Mesendoderm (in vitro differentiated cells): ENCODE measurements around the gene APBA1.

Source experiments
- DNase-seq: peaks from one replicate; pipeline ENCODE4 v3.0.0; 2013
- H2AK5ac ChIP-seq: 2 replicates; pipeline ENCODE4 v1.6.1; 2013; ENCODE audit warnings: low read length, inconsistent platforms
- H2BK120ac ChIP-seq: 2 replicates; pipeline ENCODE4 v1.6.1; 2013; ENCODE audit warnings: low read depth, mild to moderate bottlenecking, low read length, moderate library complexity, mixed read lengths
- H2BK15ac ChIP-seq: replicated peaks from 2 replicates; pipeline ENCODE4 v1.6.1; 2013; ENCODE audit warnings: low read depth, mild to moderate bottlenecking, moderate library complexity
- H2BK5ac ChIP-seq: 2 replicates; pipeline ENCODE4 v1.6.1; 2013; ENCODE audit warnings: low read length, inconsistent platforms
- H3K18ac ChIP-seq: 2 replicates; pipeline ENCODE4 v1.6.1; 2013; ENCODE audit warnings: mild to moderate bottlenecking, low read length, mixed read lengths
- H3K23ac ChIP-seq: one replicate; pipeline ENCODE4 v1.6.1; 2013; ENCODE audit warnings: low read length
- H3K27ac ChIP-seq: 2 replicates; pipeline ENCODE4 v1.5.1; 2013; ENCODE audit warnings: low read depth, mild to moderate bottlenecking, inconsistent platforms, low read length, moderate library complexity
- H3K27me3 ChIP-seq: 2 replicates; pipeline ENCODE4 v1.6.1; 2013; ENCODE audit warnings: low read length, control low read depth, mild to moderate bottlenecking, inconsistent platforms; ENCODE audit not compliant: insufficient read depth, poor library complexity
- H3K36me3 ChIP-seq: 2 replicates; pipeline ENCODE4 v1.6.1; 2013; ENCODE audit warnings: low read length, inconsistent platforms; ENCODE audit not compliant: control insufficient read depth, insufficient read depth
- H3K4ac ChIP-seq: one replicate; pipeline ENCODE4 v1.6.1; 2013; ENCODE audit warnings: low read depth, mild to moderate bottlenecking, low read length, moderate library complexity
- H3K4me1 ChIP-seq: 2 replicates; pipeline ENCODE4 v1.6.1; 2013; ENCODE audit warnings: low read depth, low read length, inconsistent platforms; ENCODE audit not compliant: control insufficient read depth
- H3K4me2 ChIP-seq: 2 replicates; pipeline ENCODE4 v1.6.1; 2013; ENCODE audit warnings: low read length
- H3K4me3 ChIP-seq: 2 replicates; pipeline ENCODE4 v1.5.1; 2013; ENCODE audit warnings: mild to moderate bottlenecking, low read length
- H3K56ac ChIP-seq: one replicate; pipeline ENCODE4 v1.6.1; 2013; ENCODE audit warnings: low read length
- H3K79me1 ChIP-seq: 2 replicates; pipeline ENCODE4 v1.6.1; 2013; ENCODE audit warnings: low read length, inconsistent platforms
- H3K79me2 ChIP-seq: 2 replicates; pipeline ENCODE4 v1.6.1; 2013; ENCODE audit warnings: mild to moderate bottlenecking, low read length; ENCODE audit not compliant: control insufficient read depth, insufficient read depth
- H3K9ac ChIP-seq: 2 replicates; pipeline ENCODE4 v1.6.1; 2013; ENCODE audit warnings: low read length, inconsistent platforms
- H4K5ac ChIP-seq: one replicate; pipeline ENCODE4 v1.6.1; 2013; ENCODE audit warnings: low read length
- H4K8ac ChIP-seq: one replicate; pipeline ENCODE4 v1.6.1; 2013; ENCODE audit warnings: low read depth, mild to moderate bottlenecking, control low read depth, low read length, moderate library complexity
- WGBS: extraction: QIAGEN DNeasy Blood & Tissue Kit; methylation state at CpG from one replicate; pipeline ENCODE4 v1.1.7; 2013; ENCODE audit warnings: low lambda C conversion rate, missing lambda C conversion rate; ENCODE audit not compliant: insufficient coverage; ENCODE audit errors: extremely low coverage; 5-methylcytosine and 5-hydroxymethylcytosine counted together

APBA1 gene

DNA sequence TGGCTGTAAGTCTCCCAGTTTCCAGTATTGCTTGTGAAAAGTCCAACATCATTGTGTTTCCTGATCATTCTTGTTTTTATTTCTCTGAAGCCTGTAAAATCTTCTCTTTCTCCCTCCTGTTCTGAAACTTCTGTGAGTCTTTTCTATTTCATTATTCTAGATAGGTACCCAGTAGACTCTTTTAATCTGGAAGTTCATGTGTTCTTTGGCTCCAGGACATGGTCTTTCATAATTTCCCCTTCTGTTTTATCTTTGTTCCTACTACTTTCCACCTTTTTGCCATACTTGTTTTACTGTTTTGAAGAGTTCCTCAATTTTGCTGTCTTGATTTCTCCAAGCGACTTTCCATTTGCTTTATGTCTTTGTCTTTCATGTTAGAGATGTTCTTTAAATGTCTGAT is 168.1 kb downstream of the APBA1 start:
- no CpG with 5 or more reads among the region's 1 CpG for WGBS
- H2BK5ac ChIP-seq, result no peak overlapping the region
- no peaks in the 10 kb centered on the region for H3K27me3 ChIP-seq
- no peak overlapping the region for H3K4me2 ChIP-seq
- no peak overlapping the region for H2BK15ac ChIP-seq
- H4K8ac ChIP-seq, result no peak overlapping the region
- H3K27ac ChIP-seq, result no peak overlapping the region
- no peak overlapping the region for H3K18ac ChIP-seq
- H3K36me3 ChIP-seq, result no peaks in the 10 kb centered on the region
- H2AK5ac ChIP-seq, result no peak overlapping the region
- no peak overlapping the region for H4K5ac ChIP-seq
- no peak overlapping the region for H3K9ac ChIP-seq
- no peak overlapping the region for H3K23ac ChIP-seq
- H3K4me1 ChIP-seq, result peaks cover 8% of the 10 kb centered on the region
- no peak for DNase-seq
- no peak overlapping the region for H3K56ac ChIP-seq
- H3K79me1 ChIP-seq, result no peaks in the 10 kb centered on the region
- no peak overlapping the region for H3K4me3 ChIP-seq
- H3K79me2 ChIP-seq, result no peaks in the 10 kb centered on the region
- no peak overlapping the region for H2BK120ac ChIP-seq
- H3K4ac ChIP-seq, result no peak overlapping the region

DNA sequence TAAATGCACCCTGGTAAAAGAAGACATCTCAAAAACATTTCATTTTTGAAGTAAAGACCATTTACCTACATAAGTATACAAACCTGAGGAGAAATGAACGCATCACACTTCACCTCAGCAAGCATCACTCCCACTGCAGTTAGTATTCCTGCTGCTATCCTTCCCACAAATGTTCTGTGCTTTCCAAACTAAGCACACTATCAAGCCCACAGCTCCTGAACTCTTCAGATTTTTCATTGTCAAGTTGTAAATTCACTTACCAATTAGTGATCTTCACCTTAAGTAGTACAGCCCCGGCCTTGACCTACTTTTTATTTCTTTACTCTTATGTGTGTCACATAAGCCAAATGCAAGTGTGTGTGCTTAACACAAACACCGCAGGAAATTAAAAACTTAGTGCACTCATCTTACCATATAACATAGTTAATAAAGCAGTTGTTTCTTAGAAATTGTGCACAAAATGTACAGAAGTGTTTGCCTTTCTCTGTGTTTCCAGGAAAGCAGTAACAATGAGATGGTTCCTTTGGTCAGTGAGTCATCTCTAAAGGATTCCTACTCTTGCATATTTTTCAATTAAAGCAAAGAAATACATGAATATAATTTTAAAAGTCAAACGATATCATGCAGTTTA is 169.4 kb downstream of the APBA1 start:
- H3K27ac ChIP-seq, result no peak overlapping the region
- H2BK5ac ChIP-seq, result no peak overlapping the region
- no peaks in the 10 kb centered on the region for H3K79me2 ChIP-seq
- no peak overlapping the region for H3K4me3 ChIP-seq
- WGBS, result no CpG with 5 or more reads among the region's 4 CpGs
- no peak overlapping the region for H3K18ac ChIP-seq
- H3K4ac ChIP-seq, result no peak overlapping the region
- no peak overlapping the region for H3K9ac ChIP-seq
- H4K5ac ChIP-seq, result no peak overlapping the region
- H2AK5ac ChIP-seq, result no peak overlapping the region
- H2BK120ac ChIP-seq, result no peak overlapping the region
- H2BK15ac ChIP-seq, result no peak overlapping the region
- no peak overlapping the region for H3K4me2 ChIP-seq
- no peaks in the 10 kb centered on the region for H3K36me3 ChIP-seq
- no peak overlapping the region for H3K23ac ChIP-seq
- no peaks in the 10 kb centered on the region for H3K27me3 ChIP-seq
- H4K8ac ChIP-seq, result no peak overlapping the region
- H3K56ac ChIP-seq, result no peak overlapping the region
- peaks cover 8% of the 10 kb centered on the region for H3K4me1 ChIP-seq
- H3K79me1 ChIP-seq, result no peaks in the 10 kb centered on the region
- DNase-seq, result no peak

DNA sequence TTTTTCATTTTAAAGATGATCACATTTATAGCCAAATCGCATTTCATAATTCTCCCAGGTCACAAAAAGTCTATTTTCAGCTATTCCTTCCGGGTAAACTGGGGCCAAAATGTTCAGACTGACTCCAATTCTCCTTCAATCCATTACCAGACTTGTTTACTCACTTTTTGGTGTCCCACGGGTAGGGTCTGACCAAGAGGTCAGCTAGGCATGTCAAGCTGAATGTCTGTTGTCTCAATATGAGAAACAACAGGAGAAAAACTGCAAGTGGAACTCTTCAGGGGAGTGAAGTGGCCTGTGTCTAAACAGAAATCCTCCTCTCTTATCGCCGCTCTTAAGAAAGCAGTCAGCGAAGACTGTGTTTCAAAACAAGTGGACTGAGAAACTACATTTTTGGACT is 171.3 kb downstream of the APBA1 start:
- Histone ChIP-seq H3K4me2 (no peak overlapping the region), H3K4ac (no peak overlapping the region), H2BK120ac (no peak overlapping the region), H3K36me3 (no peaks in the 10 kb centered on the region), H3K79me2 (no peaks in the 10 kb centered on the region), H3K4me3 (no peak overlapping the region), H3K56ac (no peak overlapping the region), H2BK5ac (no peak overlapping the region), H3K23ac (no peak overlapping the region), H2AK5ac (no peak overlapping the region), H3K9ac (no peak overlapping the region), H3K4me1 (peaks cover 8% of the 10 kb centered on the region), H2BK15ac (no peak overlapping the region), H3K79me1 (no peaks in the 10 kb centered on the region), H3K18ac (no peak overlapping the region), H3K27me3 (no peaks in the 10 kb centered on the region), H4K5ac (no peak overlapping the region), H3K27ac (no peak overlapping the region), H4K8ac (no peak overlapping the region)
- no peak for DNase-seq
- WGBS, result no CpG with 5 or more reads among the region's 6 CpGs

DNA sequence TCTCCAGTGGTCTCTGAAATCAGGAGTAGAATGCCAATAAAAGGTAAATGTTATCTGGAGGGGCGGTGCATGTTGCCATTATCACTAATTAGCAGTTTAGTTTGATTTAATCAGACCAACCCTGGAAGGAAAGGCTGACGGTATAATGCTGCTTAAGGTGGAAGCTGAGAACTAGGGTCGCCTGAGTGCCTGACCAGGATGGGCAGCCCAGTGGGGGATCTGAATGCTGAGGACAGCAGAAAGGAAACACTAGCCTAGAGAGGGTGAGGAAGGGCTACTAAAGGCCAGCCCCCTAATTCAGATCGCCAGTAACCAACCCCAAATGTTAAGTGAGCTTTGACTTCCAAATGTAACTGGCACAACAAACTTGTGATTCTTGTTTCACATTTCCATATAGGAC is 172.2 kb downstream of the APBA1 start:
- Histone ChIP-seq H3K36me3 (no peaks in the 10 kb centered on the region), H2BK5ac (no peak overlapping the region), H3K4me3 (no peak overlapping the region), H3K27me3 (no peaks in the 10 kb centered on the region), H4K5ac (no peak overlapping the region), H2BK120ac (no peak overlapping the region), H3K23ac (no peak overlapping the region), H3K4ac (no peak overlapping the region), H3K56ac (no peak overlapping the region), H3K79me2 (no peaks in the 10 kb centered on the region), H4K8ac (no peak overlapping the region), H2BK15ac (no peak overlapping the region), H3K79me1 (no peaks in the 10 kb centered on the region), H3K4me2 (no peak overlapping the region), H2AK5ac (no peak overlapping the region), H3K4me1 (peaks cover 8% of the 10 kb centered on the region), H3K27ac (no peak overlapping the region), H3K18ac (no peak overlapping the region), H3K9ac (no peak overlapping the region)
- WGBS, result no CpG with 5 or more reads among the region's 4 CpGs
- DNase-seq, result peak; percentile 84

DNA sequence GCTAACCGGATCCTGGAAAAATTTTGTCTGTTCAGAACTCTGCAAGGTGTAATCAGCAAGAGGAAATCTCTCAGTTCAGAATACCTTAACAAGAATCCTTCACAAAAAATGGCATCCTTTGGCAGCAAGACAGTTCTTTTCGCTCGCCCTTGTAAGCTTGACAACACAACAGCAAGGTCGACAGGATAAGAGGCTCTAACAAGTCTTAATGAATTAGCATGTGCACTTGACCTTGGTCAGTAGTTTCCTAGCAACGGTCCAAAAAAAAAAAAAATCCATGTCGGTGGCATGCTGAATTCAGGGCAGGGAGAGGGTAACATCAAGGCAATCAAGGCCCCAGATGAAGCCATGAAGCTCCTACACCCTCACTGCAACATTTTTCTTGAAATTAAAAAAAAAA is 172.8 kb downstream of the APBA1 start:
- H3K79me1 ChIP-seq, result no peaks in the 10 kb centered on the region
- no peak overlapping the region for H3K4ac ChIP-seq
- no peaks in the 10 kb centered on the region for H3K27me3 ChIP-seq
- DNase-seq, result peak; percentile 33
- H2BK120ac ChIP-seq, result no peak overlapping the region
- no peaks in the 10 kb centered on the region for H3K36me3 ChIP-seq
- H3K27ac ChIP-seq, result no peak overlapping the region
- H2BK15ac ChIP-seq, result no peak overlapping the region
- H4K5ac ChIP-seq, result no peak overlapping the region
- H3K4me1 ChIP-seq, result peaks cover 8% of the 10 kb centered on the region
- no peak overlapping the region for H3K9ac ChIP-seq
- H4K8ac ChIP-seq, result no peak overlapping the region
- no peak overlapping the region for H3K4me2 ChIP-seq
- no CpG with 5 or more reads among the region's 6 CpGs for WGBS
- H3K4me3 ChIP-seq, result no peak overlapping the region
- no peaks in the 10 kb centered on the region for H3K79me2 ChIP-seq
- H2AK5ac ChIP-seq, result no peak overlapping the region
- no peak overlapping the region for H3K56ac ChIP-seq
- H2BK5ac ChIP-seq, result no peak overlapping the region
- H3K18ac ChIP-seq, result no peak overlapping the region
- H3K23ac ChIP-seq, result no peak overlapping the region

DNA sequence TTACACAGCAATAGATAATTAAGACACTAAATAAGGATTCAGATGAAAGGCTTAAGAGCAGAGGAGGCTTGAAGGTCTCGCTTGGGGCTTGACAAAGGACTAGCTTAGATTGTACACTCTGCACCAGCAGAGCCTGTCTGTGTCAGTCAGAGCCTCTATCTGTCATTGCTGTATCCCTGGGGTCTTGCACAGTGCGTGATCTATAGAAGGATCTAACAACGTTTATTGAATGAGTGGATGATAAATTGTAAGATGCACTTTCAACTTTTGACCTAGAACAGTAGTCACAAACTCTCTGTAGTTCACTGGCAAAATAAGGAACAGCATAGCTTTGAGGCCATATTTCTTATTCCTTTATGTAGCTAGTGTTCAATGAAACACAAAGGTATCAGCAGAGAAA is 173.7 kb downstream of the APBA1 start:
- no peak for DNase-seq
- Histone ChIP-seq H3K36me3 (no peaks in the 10 kb centered on the region), H3K27ac (no peak overlapping the region), H3K79me2 (no peaks in the 10 kb centered on the region), H3K4me2 (no peak overlapping the region), H4K5ac (no peak overlapping the region), H3K9ac (no peak overlapping the region), H3K18ac (no peak overlapping the region), H3K23ac (no peak overlapping the region), H2AK5ac (no peak overlapping the region), H3K4ac (no peak overlapping the region), H4K8ac (no peak overlapping the region), H3K56ac (no peak overlapping the region), H2BK15ac (no peak overlapping the region), H3K4me1 (peaks cover 8% of the 10 kb centered on the region), H3K27me3 (no peaks in the 10 kb centered on the region), H3K4me3 (no peak overlapping the region), H2BK120ac (no peak overlapping the region), H3K79me1 (no peaks in the 10 kb centered on the region), H2BK5ac (no peak overlapping the region)
- WGBS, result no CpG with 5 or more reads among the region's 3 CpGs
